GM21528 (cell line): ENCODE results near the gene FRS2.
A peak's percentile ranks its signal among the peaks of the same experiment; 100 is the strongest.
"Not testable (repeated sequence)": the region's sequence is repeated elsewhere in the genome, so short reads cannot be mapped to it uniquely, and the experiment has no call there.

Experiments used
- ATAC-seq: cut with Tn5 transposase; IDR thresholded peaks from one replicate; pipeline ENCODE4 v1.9.1; 2021; ENCODE audit warnings: mild to moderate bottlenecking, moderate library complexity; ENCODE audit not compliant: unreplicated experiment, low FRiP score

The FRS2 gene

DNA sequence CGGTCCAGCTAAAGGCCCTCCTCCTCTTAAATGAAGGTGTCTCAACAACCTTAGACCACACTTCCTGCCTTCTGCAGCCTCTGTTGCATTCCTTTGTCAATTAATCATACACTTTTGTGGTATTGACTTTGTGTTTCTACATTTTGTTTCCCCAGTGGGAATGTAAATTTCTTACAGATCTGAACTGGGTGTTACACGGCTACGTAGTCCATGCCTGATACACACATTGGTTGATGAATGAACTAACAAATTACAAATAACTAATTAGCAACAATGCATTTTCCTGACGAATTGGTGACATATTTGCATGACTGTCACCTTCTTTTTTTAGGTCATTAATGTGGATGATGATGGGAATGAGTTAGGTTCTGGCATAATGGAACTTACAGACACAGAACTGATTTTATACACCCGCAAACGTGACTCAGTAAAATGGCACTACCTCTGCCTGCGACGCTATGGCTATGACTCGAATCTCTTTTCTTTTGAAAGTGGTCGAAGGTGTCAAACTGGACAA lies 99.9 kb downstream of the FRS2 start:
- ATAC-seq, result no peak

GRCh38 chr12:69570545-69571399 lies 100.6 kb downstream of the FRS2 start:
- peak; percentile 55 for ATAC-seq

- no peak for ATAC-seq
These were observed 105.2 kb downstream of the FRS2 start for GRCh38 chr12:69575346-69575745.

GRCh38 chr12:69578283-69578682 lies 108.1 kb downstream of the FRS2 start:
- ATAC-seq, result no peak

- no peak for ATAC-seq
These were observed 108.8 kb downstream of the FRS2 start for GRCh38 chr12:69579029-69579428.

- no peak for ATAC-seq
These were observed 109.9 kb downstream of the FRS2 start for GRCh38 chr12:69580074-69580473.

GRCh38 chr12:69583203-69583602 lies 113.0 kb downstream of the FRS2 start:
- no peak for ATAC-seq

DNA sequence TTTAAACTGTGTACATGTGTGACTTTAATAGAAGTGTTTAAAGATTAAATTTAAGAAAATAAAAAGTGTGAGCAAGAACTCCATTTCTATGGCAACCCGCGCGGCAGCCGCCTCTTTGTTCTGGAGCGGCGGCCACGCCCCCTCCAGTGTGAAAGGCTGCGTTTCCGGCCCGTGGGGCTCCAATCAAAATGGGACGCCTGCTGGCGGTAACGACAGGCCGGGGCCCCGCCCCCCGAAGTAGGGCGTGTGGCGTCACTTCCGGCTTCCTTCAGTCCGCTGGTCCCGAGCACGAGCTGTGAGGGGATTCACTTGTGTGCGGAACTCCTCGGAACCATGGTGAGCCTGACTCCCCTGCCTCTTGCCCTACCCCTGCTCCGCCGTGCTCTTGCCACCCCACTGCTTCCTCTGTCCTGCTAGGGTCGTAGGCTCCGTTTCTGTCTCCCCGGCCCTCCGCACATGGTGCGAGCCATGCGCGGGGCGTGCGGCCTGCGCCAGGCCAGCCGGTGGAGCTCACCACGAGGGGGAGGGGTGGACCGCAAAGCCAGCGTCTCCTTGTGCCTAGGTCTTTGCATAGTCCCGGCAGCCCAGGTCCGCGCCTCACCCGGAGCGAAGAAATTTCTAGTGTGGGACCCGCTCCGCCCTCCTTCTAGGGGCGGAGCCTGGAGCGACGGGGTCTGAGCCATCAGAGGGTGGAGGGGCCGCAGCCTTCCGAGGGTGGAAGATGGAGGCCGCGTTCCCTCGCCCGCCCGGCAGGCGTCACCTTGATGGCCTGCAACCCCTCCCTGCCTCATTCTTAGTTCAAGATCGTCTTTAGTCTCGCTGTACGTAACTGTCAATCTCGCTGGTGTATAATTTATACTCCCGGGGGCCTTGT lies 115.2 kb downstream of the FRS2 start, which contains the start of gene CCT2:
Gene CCT2 (plus strand): TSS at position 271 of the 874 bp plus-strand sequence. CDS start 63 bp downstream, at position 334.
- ATAC-seq, result peak; percentile 97

GRCh38 chr12:69588527-69588926 lies 118.3 kb downstream of the FRS2 start:
- no peak for ATAC-seq

GRCh38 chr12:69589082-69589481 lies 118.9 kb downstream of the FRS2 start:
- no peak for ATAC-seq

GRCh38 chr12:69595689-69596088 lies 125.5 kb downstream of the FRS2 start:
- ATAC-seq, result no peak

- ATAC-seq, result no peak
These were observed 128.1 kb downstream of the FRS2 start for GRCh38 chr12:69598174-69598753.

DNA sequence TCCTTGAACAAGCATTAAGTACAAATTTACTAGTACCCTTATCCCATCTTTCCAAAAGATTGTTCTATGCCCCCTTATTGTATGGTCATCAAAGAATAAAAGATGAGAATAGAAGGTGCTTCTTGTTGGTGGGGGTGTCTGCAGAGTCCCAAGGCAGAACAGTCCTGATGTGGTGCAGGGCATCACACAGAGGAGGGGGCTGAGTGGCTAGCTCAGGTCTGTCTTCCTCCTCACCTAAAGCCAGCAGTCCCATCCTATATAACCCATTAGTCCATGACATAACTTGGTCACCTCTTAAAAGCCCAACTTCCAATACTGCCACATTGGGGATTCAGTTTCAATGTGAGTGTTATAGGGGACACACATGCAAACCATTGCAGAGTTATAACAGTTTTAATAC lies 130.6 kb downstream of the FRS2 start:
- ATAC-seq, result no peak

GRCh38 chr12:69601962-69602685 lies 131.9 kb downstream of the FRS2 start:
- ATAC-seq, result no peak

DNA sequence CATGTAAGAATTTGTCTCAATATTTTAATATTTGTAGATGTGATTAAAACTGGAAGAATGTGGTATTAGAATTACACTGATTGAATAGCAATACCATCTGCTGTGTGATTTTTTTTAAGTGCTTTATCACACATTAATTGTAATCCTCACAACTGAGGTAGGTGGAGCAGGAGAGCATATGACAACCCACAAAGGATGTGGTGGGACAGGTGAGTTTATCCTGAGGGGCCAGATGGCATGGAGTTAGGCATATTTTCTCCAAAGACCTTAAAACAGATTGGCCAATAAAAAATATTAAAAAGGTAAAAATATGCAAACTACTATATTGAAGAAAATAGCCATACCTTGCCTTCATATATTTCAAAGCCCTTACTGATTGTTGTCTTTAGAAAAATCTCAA lies 132.8 kb downstream of the FRS2 start:
- ATAC-seq, result no peak

DNA sequence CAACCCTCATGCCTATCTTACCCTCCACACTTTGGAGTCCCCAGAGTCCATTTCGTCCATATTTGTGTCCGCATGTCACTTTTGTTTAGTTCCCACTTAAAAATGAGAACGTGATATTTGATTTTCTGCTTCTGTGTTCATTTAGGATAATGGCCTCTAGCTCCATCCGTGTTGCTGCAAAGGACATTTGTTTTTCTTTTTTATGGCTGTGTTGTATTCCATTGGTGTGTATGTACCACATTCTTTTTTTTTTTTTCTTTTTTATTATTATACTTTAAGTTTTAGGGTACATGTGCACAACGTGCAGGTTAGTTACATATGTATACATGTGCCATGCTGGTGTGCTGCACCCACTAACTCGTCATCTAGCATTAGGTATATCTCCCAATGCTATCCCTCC lies 133.4 kb downstream of the FRS2 start:
- ATAC-seq, result not testable (repeated sequence)

DNA sequence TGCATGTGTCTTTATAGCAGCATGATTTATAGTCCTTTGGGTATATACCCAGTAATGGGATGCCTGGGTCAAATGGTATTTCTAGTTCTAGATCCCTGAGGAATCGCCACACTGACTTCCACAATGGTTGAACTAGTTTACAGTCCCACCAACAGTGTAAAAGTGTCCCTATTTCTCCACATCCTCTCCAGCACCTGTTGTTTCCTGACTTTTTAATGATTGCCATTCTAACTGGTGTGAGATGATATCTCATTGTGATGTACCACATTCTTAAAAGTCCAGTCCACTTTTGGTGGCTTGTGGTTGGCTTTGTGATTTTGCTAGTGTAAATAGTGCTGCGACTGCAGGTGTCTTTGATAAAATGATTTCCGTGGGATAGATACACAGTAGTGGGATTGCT lies 134.1 kb downstream of the FRS2 start:
- ATAC-seq, result not testable (repeated sequence)

DNA sequence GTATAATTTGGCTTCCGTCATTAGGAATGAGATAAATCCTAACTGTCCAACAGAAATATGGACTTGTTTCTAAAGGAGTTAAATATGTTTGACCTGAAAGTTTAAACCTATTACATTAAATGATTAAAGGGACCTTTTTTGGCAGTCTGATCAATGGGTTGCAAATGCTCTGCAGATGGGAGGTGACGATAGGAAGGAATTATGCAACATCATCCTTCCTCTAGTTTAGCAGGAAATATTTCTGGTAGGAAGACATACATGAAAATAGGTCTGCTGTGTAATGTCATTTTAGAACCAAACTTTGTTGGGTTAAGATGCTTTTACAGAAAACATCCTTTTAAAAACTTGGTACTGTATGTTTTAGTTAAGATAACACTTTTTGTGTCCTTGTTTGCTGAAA lies 137.9 kb downstream of the FRS2 start:
- no peak for ATAC-seq

- ATAC-seq, result no peak
These were observed 139.9 kb downstream of the FRS2 start for GRCh38 chr12:69610126-69610525.

DNA sequence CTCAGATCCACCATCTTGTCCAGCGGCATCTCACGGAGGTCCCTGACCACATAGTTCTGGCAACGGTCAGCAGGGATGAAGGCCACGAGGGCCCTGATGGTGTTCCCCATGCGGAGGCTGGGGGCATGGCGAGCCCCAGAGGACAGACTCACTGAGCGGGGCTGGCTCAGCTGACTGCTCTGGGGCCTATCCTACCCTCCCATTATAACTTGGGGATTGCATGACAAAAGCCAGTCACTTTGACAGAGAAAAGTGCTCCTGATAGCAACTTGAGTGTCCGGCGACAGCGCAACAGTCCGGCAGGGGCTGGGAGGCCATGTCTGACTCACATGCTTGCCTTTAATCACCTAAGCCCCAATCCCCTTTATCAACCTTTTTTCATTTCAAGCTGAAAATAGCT lies 140.5 kb downstream of the FRS2 start, which contains the start of gene LRRC10:
Gene LRRC10 (minus strand): TSS at position 179 of the 400 bp plus-strand sequence. CDS start 69 bp downstream, at position 110.
- no peak for ATAC-seq
